ENCODE data around the gene TFEB. TPM values are rescaled to one million over a fixed set of nuclear protein-coding genes. Genes with fewer than 3 reads are reported as not detected.
A peak's percentile ranks its signal among the peaks of the same experiment; 100 is the strongest.

The TFEB gene
- 40.3 TPM for total RNA-seq
- long read RNA-seq, transcript TFEB-204 (9 exons, 2,331 nt), result major isoform, 42 of 61 reads
- long read RNA-seq, partial matches to known transcripts, result 8 of 61 reads
- long read RNA-seq, other reads (novel, unspliced or antisense), result 6 of 61 reads

DNA sequence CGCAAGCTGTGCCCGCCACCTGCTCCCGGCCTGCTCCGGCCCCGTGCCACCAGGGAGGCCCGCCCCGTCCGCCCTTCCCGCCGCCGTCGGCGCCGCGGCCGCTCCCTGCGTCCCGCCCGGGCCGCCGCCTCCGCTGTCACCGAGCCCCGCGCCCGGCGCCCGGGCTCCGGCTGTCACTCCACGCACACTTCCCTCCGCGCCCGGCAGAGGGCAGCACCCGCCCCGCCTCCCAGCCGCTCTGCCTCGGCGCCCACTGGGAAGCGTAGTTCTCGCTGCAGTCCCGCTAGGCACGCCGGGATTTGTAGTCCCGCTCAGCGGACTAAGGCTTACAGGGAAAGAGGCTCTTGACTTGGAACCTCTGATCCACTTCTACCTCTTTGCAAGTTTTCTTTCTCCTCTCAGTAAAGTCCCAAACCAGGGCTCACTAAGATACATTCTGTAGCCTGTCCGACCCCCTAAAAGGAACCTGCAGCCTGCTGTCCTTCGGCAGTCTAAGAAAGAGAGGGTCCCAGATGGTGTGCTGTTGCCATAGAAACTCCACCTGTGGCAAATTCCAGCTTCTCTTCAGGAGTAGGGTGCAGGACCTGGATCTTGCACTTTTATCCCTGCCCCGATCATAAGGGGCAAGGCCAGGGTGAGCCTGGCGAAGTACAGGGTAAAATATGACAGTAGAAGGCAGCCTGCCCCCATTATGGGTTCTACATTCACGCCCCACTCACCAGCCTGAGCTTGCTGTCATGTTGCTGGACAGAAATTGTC lies at the start of gene TFEB:
TFEB (minus strand) TSS at position 182 of the 759 bp plus-strand sequence. CDS start 44,395 bp downstream, outside the sequence.
- DNase-seq, result peak; percentile 98
- Histone ChIP-seq H3K9me3 (no peaks in the 10 kb centered on the region), H3K4me3 (peak within 1 kb of the TSS; percentile 87), H3K27ac (peak within 1 kb of the TSS; percentile 93), H3K27me3 (no peaks in the 10 kb centered on the region), H3K36me3 (no peaks in the 10 kb centered on the region), H3K4me1 (peaks cover 30% of the 10 kb centered on the region)
- peak; percentile 88 for ATAC-seq
- intact Hi-C loops (cut with DNase I), result no loop called here
- TF ChIP-seq, protein P1, sequence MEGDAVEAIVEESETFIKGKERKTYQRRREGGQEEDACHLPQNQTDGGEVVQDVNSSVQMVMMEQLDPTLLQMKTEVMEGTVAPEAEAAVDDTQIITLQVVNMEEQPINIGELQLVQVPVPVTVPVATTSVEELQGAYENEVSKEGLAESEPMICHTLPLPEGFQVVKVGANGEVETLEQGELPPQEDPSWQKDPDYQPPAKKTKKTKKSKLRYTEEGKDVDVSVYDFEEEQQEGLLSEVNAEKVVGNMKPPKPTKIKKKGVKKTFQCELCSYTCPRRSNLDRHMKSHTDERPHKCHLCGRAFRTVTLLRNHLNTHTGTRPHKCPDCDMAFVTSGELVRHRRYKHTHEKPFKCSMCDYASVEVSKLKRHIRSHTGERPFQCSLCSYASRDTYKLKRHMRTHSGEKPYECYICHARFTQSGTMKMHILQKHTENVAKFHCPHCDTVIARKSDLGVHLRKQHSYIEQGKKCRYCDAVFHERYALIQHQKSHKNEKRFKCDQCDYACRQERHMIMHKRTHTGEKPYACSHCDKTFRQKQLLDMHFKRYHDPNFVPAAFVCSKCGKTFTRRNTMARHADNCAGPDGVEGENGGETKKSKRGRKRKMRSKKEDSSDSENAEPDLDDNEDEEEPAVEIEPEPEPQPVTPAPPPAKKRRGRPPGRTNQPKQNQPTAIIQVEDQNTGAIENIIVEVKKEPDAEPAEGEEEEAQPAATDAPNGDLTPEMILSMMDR (IDR thresholded peaks at IDR 0.05), result peak; percentile 85

DNA sequence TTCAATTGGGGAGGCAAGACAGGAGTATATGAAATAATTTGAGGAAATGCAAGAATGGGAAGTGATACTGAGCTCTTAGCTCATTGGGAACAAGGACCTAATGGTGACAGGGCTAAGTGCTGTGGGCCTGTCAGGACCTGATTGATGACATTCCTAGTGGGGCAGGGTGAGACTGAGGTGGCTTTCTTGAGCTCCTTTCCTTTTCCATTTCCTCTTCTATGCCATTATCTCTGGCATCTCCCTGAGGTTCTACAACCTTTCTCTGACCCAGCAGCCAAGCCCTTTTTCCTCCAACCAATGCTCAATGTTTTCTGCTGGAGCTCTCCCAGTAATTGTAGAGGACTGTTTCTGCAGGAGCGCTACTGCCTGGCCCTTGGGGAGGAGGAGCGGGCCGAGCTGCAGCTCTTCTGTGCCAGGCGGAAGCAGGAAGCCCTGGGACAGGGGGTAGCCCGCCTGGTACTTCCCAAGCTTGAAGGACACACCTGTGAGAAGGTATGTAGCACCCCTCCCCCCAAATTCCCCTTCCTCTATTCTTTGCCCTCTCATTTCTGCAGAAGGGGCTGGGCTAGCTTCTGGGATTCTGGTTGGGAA lies 49.3 kb upstream of the TFEB start:
- no peaks in the 10 kb centered on the region for H3K9me3 ChIP-seq
- no peak overlapping the region for H3K4me3 ChIP-seq
- intact Hi-C loops (cut with DNase I), result loop anchor here (5.0 to 10.0 kb wide), 2 partner anchors 150 to 258 kb away; no protein-coding TSS in a partner anchor
- DNase-seq, result no peak
- no peaks in the 10 kb centered on the region for H3K27me3 ChIP-seq
- TF ChIP-seq, protein P1 (IDR thresholded peaks at IDR 0.05), result no peak
- peaks cover 56% of the 10 kb centered on the region for H3K4me1 ChIP-seq
- peaks cover 7% of the 10 kb centered on the region for H3K36me3 ChIP-seq
- peak overlapping the region; percentile 36 for H3K27ac ChIP-seq
- no peak for ATAC-seq

DNA sequence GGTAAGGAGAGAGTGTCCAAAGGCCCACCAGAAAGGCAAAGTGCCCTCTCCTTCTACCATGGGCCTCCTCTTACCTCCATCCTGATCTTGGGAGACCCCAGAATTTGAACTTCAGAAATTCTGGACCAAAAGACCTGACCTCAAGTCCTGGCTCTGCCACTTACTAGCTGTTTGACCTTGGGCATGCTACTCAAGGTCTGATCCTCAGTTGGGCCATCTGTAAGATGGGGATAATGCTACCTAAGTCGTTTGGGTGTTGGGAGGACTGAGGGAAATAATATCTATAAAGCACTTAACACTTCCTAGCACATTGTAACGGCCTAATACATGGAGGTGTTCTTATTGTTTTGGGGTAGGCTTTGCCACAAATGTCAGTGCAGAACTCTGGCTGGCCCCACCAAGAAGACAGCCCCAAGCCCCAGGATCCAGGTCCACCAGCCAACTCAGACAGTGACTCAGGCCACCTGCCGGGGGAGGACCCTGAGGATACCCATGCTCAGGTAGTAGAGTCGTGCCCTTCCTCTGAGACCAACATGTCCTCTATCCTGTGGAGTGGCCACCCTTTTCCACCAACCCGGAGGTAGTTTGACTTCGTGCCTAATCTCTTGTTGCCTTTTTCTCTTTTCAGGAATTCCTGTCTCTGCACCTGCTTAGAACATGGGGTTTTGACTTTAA lies 47.8 kb upstream of the TFEB start:
- peaks cover 51% of the 10 kb centered on the region for H3K4me1 ChIP-seq
- H3K27ac ChIP-seq, result no peak overlapping the region
- H3K4me3 ChIP-seq, result peak overlapping the region; percentile 2
- no peaks in the 10 kb centered on the region for H3K27me3 ChIP-seq
- DNase-seq, result no peak
- no peak for ATAC-seq
- intact Hi-C loops (cut with DNase I), result loop anchor here (10.0 kb wide), 1 partner anchor 152 kb away; no protein-coding TSS in a partner anchor
- H3K9me3 ChIP-seq, result no peaks in the 10 kb centered on the region
- TF ChIP-seq, protein P1 (IDR thresholded peaks at IDR 0.05), result no peak
- H3K36me3 ChIP-seq, result no peaks in the 10 kb centered on the region

DNA sequence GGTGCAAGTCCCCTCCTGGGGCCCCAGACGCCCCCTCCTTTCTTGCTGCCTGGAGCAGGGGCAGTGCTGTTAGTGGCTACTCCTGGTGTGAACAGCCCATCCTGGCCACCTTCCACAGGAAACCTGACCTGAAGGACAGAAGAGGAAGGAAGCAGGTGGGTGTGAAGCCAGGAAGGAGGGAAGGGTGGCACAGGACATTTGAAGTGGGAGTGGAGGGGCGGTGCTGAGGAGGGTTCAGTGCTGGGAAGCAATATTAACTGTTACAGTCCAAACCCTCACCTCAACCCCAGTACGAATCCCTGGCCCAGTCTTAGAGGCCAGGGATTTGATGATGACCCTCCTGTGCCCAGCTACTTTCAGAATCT lies 45.9 kb upstream of the TFEB start:
- DNase-seq (peak; percentile 81), ATAC-seq (peak; percentile 14)
- Histone ChIP-seq H3K27me3 (no peaks in the 10 kb centered on the region), H3K9me3 (no peaks in the 10 kb centered on the region), H3K4me3 (peak overlapping the region; percentile 81), H3K4me1 (peaks cover 49% of the 10 kb centered on the region), H3K27ac (peak overlapping the region; percentile 85), H3K36me3 (peaks cover 5% of the 10 kb centered on the region)
- intact Hi-C loops (cut with DNase I), result loop anchor here (10.0 kb wide), 1 partner anchor 153 kb away; no protein-coding TSS in a partner anchor
- TF ChIP-seq, protein P1 (IDR thresholded peaks at IDR 0.05), result no peak

DNA sequence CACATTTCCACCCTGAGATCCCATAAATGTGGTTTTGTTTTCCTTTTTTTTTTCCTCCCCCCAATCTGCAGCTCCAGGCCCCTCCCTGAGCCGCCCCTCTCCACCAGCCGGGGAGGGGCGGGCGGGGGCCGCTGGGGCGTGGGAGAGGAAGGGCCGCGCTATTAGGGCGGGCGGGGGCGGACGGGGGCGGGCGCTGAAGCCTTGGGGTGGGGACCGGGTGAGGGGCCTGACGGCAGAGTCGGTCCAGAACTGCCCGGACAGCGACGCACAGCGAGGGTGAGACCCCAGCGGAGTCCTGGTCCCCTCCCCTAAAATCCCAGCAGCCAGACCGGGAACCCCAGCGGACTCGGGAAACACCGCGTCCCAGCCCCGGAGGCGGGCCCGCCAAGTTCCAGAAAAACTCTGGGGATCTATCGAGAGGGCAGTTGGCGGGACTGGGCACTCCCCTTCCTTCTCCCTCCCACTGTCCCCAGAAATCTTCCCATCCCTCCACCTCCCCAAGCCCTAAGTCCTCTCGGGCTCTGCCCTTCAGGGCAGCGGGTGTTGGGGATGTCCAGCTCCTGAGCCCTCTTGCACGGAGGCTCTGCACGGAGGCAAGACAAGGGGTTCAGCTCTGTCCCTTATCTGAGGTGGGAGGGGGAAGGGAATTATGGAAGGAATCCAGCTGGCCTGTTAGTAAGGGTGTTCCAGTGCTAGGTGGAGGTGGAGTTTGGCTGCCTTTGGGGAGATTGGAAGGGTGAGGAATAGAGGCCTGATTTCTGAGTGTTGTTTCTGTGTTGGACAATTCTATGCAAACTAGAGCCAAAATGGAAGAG lies 45.4 kb upstream of the TFEB start, which contains the start of gene PRICKLE4:
PRICKLE4 (plus strand) TSS at position 232 of the 815 bp plus-strand sequence. CDS start 2,692 bp downstream, outside the sequence.
- H3K36me3 ChIP-seq, result peaks cover 9% of the 10 kb centered on the region
- no peaks in the 10 kb centered on the region for H3K27me3 ChIP-seq
- peak; percentile 82 for DNase-seq
- intact Hi-C loops (cut with DNase I), result loop anchor here (10.0 kb wide), 1 partner anchor 154 kb away; no protein-coding TSS in a partner anchor
- H3K27ac ChIP-seq, result peak within 1 kb of the TSS; percentile 85
- H3K4me3 ChIP-seq, result peak within 1 kb of the TSS; percentile 81
- TF ChIP-seq, protein P1 (IDR thresholded peaks at IDR 0.05), result no peak
- no peaks in the 10 kb centered on the region for H3K9me3 ChIP-seq
- peaks cover 44% of the 10 kb centered on the region for H3K4me1 ChIP-seq
- ATAC-seq, result peak; percentile 40
